Left forelimb (tissue), 1 donor: ENCODE data around the gene MDFI.

Source experiments
- DNase-seq: peaks from one replicate; pipeline ENCODE4 v3.0.0-alpha.2; 2018; ENCODE audit warnings: low spot score

The MDFI gene

GRCh38 chr6:41672816-41673703 lies 34.8 kb downstream of the MDFI start:
- DNase-seq = no peak

- no peak for DNase-seq
Measured at GRCh38 chr6:41673704-41674000, 35.4 kb downstream of the MDFI start.

- no peak for DNase-seq
Measured at GRCh38 chr6:41674231-41675000, 36.1 kb downstream of the MDFI start.

- no peak for DNase-seq
Measured at GRCh38 chr6:41675176-41675775, 37.0 kb downstream of the MDFI start.

GRCh38 chr6:41675992-41676391 lies 37.7 kb downstream of the MDFI start:
- DNase-seq = no peak

GRCh38 chr6:41676431-41676830 lies 38.2 kb downstream of the MDFI start:
- no peak for DNase-seq

- DNase-seq = no peak
Measured at GRCh38 chr6:41677124-41677921, 39.1 kb downstream of the MDFI start.

- no peak for DNase-seq
Measured at GRCh38 chr6:41678511-41679084, 40.3 kb downstream of the MDFI start.

- DNase-seq = no peak
Measured at GRCh38 chr6:41679696-41680095, 41.4 kb downstream of the MDFI start.

GRCh38 chr6:41680182-41680965 lies 42.1 kb downstream of the MDFI start:
- DNase-seq = no peak

- peak; percentile 92 for DNase-seq
Measured at GRCh38 chr6:41682056-41682477, 43.8 kb downstream of the MDFI start.

GRCh38 chr6:41682497-41683272 lies 44.4 kb downstream of the MDFI start:
- DNase-seq = no peak

GRCh38 chr6:41683273-41683522 lies 44.9 kb downstream of the MDFI start:
- DNase-seq = no peak

- DNase-seq = peak; percentile 92
Measured at GRCh38 chr6:41683523-41684310, 45.4 kb downstream of the MDFI start.

- DNase-seq = no peak
Measured at GRCh38 chr6:41684311-41685180, 46.3 kb downstream of the MDFI start.

- DNase-seq = peak; percentile 38
Measured at GRCh38 chr6:41685641-41686380, 47.5 kb downstream of the MDFI start.

- DNase-seq = no peak
Measured at GRCh38 chr6:41687501-41688175, 49.4 kb downstream of the MDFI start.
